Astrocyte (in vitro differentiated cells and primary cell): ENCODE measurements around the gene FAM13C.

Experiments
- EZH2 ChIP-seq: IDR thresholded peaks from 2 replicates; pipeline ENCODE4 v1.6.1; 2012; ENCODE audit warnings: mild to moderate bottlenecking, low read length, inconsistent platforms; ENCODE audit not compliant: insufficient read depth
- TF ChIP-seq, protein P1 (sequence below): IDR thresholded peaks from 2 replicates; pipeline ENCODE4 v1.5.1; 2011; ENCODE audit warnings: low read depth, mild to moderate bottlenecking, inconsistent platforms, low read length, moderate library complexity; ENCODE audit not compliant: insufficient read depth

DNA sequence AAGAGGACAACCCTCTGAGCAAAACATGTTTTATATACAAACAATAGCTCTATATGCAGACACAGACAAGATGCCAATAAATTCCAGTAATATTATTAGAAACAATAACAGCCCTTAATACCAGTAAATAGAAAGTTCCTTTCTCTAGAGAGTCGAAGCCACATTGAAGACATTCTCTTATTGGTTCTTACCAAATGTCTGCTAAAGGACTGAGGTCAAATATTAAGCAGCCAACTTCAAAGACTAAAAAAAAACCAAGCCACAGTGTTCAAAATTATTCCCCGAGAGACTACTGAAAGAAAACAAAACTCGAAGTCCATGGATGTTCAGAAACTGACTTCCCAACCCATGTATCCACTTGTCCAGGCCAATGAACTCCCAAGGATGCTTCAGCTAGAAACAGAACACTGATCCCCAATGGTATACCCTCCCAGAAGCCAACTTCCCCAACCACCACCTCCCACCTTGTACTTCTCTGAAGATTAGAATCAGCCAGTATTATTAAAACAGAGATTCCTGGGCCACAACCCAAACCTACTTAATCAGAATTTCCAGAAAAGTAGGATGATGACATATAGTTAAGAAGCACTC lies 51.9 kb downstream of the FAM13C start:
- no peak for TF ChIP-seq EZH2
- TF ChIP-seq, protein P1, sequence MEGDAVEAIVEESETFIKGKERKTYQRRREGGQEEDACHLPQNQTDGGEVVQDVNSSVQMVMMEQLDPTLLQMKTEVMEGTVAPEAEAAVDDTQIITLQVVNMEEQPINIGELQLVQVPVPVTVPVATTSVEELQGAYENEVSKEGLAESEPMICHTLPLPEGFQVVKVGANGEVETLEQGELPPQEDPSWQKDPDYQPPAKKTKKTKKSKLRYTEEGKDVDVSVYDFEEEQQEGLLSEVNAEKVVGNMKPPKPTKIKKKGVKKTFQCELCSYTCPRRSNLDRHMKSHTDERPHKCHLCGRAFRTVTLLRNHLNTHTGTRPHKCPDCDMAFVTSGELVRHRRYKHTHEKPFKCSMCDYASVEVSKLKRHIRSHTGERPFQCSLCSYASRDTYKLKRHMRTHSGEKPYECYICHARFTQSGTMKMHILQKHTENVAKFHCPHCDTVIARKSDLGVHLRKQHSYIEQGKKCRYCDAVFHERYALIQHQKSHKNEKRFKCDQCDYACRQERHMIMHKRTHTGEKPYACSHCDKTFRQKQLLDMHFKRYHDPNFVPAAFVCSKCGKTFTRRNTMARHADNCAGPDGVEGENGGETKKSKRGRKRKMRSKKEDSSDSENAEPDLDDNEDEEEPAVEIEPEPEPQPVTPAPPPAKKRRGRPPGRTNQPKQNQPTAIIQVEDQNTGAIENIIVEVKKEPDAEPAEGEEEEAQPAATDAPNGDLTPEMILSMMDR = no peak
